SH-SY5Y (cell line): ENCODE measurements around the gene ZFPM1.

Experiments used
- GATA2 ChIP-seq: IDR thresholded peaks from 2 replicates; pipeline ENCODE4 v1.6.1; 2011; ENCODE audit warnings: mild to moderate bottlenecking, low read depth, low read length
- GATA3 ChIP-seq: IDR thresholded peaks from 2 replicates; pipeline ENCODE4 v1.6.1; 2011; ENCODE audit warnings: low read depth, mild to moderate bottlenecking, low read length, moderate library complexity

- no peak for TF ChIP-seq GATA2
- TF ChIP-seq GATA3 = no peak
These were observed 19.0 kb downstream of the ZFPM1 start for GRCh38 chr16:88472069-88472468.
